NCI-H69 (cell line): ENCODE data around the gene NOL12.
A peak's percentile ranks its signal among the peaks of the same experiment; 100 is the strongest.
"Not testable (repeated sequence)": the region's sequence is repeated elsewhere in the genome, so short reads cannot be mapped to it uniquely, and the experiment has no call there.

Source experiments
- DNase-seq: peaks from one replicate; lab custom pipeline; 2025; lab: John Stamatoyannopoulos, UW

Gene NOL12

GRCh38 chr22:37686002-37686982, at the start of gene NOL12:
Gene NOL12 (plus strand): TSS chr22:37686343. CDS start chr22:37686393, 50 bp downstream.
- peak; percentile 92 for DNase-seq

- DNase-seq = no peak
Observed at GRCh38 chr22:37636949-37637273, 49.2 kb upstream of the NOL12 start.

GRCh38 chr22:37638391-37639069, 47.6 kb upstream of the NOL12 start:
- DNase-seq = peak; percentile 39

- DNase-seq = peak; percentile 85
Observed at GRCh38 chr22:37639070-37639760, 46.9 kb upstream of the NOL12 start, which contains the start of gene SH3BP1. Gene SH3BP1 (plus strand): TSS chr22:37639669. CDS start chr22:37639788, 119 bp downstream.

- DNase-seq = peak; percentile 44
Observed at GRCh38 chr22:37639771-37640590, 46.2 kb upstream of the NOL12 start.

- DNase-seq = no peak
Observed at GRCh38 chr22:37640591-37641560, 45.3 kb upstream of the NOL12 start.

GRCh38 chr22:37641561-37641949, 44.6 kb upstream of the NOL12 start:
- DNase-seq = no peak

GRCh38 chr22:37643225-37643847, 42.8 kb upstream of the NOL12 start:
- peak; percentile 69 for DNase-seq

GRCh38 chr22:37647317-37647716, 38.8 kb upstream of the NOL12 start:
- DNase-seq = no peak

- no peak for DNase-seq
Observed at GRCh38 chr22:37647928-37648327, 38.2 kb upstream of the NOL12 start.

- no peak for DNase-seq
Observed at GRCh38 chr22:37650463-37651136, 35.5 kb upstream of the NOL12 start.

- no peak for DNase-seq
Observed at GRCh38 chr22:37654563-37655251, 31.4 kb upstream of the NOL12 start.

GRCh38 chr22:37655252-37655563, 30.9 kb upstream of the NOL12 start:
- DNase-seq = no peak

- not testable (repeated sequence) for DNase-seq
Observed at GRCh38 chr22:37656583-37656982, 29.6 kb upstream of the NOL12 start.

- peak; percentile 56 for DNase-seq
Observed at GRCh38 chr22:37657590-37658132, 28.5 kb upstream of the NOL12 start.

GRCh38 chr22:37658133-37659065, 27.7 kb upstream of the NOL12 start, which contains the start of gene PDXP:
Gene PDXP (plus strand): TSS chr22:37658723. CDS start chr22:37658783, 60 bp downstream.
- DNase-seq = peak; percentile 100
